HG03097 (cell line): ENCODE measurements around the gene THEM4.
"Not testable (repeated sequence)": the region's sequence is repeated elsewhere in the genome, so short reads cannot be mapped to it uniquely, and the experiment has no call there.

Source experiments
- ATAC-seq: cut with Tn5 transposase; IDR thresholded peaks from one replicate; pipeline ENCODE4 v1.9.1; 2021; ENCODE audit not compliant: unreplicated experiment, low FRiP score

The THEM4 gene

DNA sequence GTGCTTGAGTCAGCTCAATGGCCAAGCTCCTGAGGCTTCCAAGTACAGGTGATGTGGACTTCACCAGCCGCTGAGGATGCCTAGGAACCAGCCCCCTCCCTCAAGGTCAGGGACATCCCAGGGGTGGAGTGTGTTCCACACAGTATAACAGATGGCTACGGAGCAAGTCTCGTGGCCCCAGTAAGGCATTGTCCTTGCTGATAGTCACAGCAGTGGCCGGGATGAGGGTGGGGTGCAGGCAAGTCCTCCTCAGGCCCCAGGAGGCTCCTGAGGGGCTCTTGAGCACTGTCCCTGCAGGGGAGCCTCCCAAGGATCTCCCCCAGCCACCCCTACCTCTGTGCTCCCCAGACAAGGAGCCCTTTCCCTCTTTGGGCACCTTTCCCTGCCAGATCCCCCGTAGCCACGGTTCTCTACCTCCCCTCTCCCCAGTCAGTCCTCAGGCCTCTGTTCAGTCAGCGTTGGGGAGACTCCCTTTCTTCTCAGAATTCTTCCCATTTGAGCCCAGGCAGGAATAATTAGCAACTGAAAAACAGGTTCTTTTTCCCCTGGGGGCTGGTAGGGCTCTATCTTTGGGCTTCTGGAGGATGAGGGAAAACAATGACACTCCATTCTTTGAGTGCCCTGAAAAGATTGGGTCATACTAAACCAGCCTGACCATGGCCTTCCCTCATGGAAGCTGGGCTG, 48.7 kb downstream of the THEM4 start:
- ATAC-seq = no peak

DNA sequence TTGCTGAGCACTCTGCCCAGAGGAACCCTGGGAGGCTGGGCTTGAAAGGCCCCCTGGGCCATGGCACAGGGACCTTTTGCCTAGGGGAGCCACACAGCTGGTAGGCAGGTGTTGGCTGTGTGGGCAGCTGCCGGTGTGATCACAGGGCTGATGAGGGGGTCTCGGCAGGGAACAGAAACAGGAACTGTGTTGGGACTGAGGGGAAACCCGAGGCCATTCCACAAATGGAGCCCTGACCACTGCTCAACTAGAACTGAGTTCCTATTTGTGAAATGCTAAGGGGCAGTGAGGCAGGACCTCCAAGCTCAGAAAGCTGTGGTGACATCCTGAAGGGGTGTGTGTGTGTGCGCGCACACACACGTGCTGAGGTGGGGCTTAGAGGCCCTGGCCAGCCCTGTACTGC, 49.4 kb downstream of the THEM4 start:
- no peak for ATAC-seq

DNA sequence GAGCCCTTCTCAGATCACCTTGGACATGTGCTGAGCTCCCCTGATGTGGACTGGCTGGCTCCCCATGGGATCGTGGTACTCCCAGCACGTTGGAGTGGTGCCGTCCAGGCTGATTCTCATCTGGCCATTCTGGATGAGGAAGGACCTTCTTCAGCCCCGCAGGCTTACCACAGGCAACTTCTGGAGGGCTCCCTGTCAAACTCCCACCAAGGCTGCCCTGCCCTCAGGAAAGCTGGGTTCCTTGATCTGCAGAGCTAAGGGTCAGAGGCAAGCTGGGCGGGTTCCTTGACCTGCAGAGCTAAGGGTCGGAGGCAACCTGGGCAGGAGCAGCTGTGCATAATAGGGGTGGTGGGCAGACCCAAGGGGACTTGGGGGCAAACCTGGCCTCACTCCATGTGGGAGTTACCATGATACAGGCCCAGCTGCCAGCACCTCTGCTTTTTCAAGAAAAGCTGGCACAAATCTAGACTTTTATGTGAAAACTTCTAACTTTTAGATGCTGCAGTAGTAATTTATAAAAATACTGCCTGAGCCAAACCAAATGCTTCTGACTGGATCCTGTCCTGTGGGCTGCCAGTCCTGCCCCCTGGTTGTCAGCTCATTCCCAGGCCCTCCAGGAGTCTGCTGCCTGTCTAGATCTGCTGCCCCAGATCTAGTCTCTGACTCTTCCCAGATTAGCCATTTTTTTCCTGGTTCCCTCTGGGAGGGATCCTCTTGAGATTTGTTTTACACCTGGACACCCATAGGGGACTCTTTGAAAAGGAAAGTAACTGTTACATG, 50.2 kb downstream of the THEM4 start:
- no peak for ATAC-seq

DNA sequence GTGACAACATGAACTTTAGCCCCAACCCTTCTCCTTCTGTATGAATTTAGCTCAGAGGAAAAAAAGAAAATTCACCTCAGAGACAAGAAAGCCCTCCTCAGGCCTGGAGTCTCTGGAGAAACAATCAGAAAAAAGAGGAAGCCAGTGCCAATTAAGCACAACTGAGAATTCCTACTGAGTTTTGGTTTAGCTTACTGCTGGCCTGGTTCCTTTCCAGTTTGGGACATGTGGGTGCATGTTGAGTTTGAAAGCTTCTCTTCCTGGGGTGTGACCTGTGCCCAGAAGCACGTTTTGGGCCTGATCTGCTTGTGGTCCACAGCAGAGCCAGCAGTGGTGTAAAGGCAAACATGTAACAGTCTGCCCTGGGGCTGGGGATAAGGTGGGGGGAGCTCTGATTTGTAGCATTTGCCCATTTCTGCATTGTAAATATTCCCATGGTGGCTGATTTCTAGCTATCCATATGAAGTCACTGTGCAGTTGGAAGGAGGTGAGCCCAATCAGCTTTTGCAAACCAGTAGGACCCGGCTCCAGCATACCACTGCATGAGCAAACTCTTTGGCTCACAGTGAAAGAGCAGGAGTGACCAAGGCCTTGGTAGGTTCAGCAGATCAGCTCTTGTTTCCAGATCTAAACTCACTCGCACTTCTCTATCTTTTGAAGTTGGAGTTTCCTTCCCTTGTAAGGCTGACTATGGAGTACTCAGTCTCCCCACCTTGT, 51.1 kb downstream of the THEM4 start:
- ATAC-seq = no peak

DNA sequence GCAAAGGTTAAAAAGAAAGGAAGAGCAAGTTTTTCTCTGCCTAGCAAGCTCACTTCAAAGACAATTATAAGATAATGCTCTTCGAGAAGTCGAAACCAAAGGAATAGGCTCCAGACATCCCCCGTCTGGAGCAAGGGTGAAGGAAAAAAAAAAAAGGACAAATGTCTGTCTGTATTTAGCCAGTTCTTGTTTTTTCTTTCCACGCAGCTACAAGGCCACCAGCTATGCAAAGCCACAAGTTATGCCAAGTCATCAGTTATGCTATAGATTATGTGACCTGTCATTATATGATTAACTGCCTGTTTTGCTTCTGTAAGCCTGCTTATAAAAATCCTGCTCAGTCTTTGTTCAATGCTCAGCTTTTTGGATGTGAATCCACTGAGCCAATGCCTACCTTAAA, 53.4 kb downstream of the THEM4 start:
- no peak for ATAC-seq

DNA sequence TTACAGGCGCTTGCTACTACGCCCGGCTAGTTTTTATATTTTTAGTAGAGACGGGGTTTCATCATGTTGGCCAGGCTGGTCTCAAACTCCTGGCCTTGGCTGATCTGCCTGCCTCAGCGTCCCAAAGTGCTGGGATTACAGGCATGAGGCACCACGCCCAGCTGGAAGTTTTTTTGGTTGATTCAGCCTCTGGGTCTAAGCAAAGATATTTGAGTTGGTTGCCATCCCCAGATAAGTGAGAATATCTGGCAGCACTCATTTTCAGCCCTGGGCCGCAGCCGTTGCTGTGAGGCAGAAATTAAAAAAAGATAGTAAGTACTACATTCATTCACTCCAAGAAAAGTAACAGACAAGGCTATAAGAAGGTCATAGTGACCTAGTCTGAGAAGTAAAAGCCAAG, 53.8 kb downstream of the THEM4 start:
- ATAC-seq = not testable (repeated sequence)

DNA sequence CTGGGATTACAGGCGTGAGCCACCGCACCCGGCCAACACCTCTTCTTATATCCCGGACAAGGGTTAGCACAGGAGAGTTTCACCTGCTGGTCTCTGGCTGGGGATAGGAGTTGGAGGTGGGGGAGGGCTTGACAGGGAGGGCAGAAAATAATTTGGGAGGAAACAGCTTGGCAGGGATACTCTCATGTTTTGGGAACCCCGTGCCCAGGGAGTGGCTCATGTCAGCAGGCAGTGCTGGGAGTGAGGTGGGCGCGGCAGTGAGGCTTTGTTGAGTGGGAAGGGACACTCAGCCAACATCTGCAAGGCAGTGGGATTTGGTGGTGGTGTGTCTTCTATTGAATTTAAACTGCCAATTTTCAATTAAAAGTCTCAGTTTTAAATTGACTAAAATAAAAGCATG, 54.7 kb downstream of the THEM4 start:
- ATAC-seq = no peak

DNA sequence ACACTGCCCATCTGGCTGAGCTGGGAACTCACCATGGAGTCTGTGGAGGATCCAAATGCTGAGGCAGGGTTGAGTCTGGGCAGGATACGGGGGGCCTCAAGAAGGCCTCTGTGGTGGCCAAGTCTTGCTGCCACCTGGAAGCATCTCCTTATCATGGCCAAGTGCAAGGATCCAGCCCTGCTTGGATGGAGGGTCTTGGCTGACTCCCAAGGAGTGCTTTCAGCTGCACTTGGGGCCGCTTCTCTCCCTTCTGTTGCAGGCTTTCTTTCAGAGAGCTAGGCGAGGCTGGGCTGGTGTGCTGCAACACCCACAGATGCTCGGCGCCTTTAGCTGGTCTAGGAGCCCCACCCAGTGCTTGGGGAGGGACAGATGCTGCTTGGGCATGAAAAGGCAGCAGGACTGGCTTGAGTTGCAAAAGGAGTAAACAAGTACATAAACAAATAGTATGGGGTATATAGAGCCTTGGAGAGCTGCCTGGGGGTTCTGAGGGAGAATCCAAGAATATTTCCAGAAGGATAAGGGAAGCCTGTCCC, 55.8 kb downstream of the THEM4 start, which contains the start of gene THEM5:
Gene THEM5, minus strand, starts transcription at position 302 of the 533 bp plus-strand sequence. Its CDS starts 147 bp downstream, at position 155.
- no peak for ATAC-seq

DNA sequence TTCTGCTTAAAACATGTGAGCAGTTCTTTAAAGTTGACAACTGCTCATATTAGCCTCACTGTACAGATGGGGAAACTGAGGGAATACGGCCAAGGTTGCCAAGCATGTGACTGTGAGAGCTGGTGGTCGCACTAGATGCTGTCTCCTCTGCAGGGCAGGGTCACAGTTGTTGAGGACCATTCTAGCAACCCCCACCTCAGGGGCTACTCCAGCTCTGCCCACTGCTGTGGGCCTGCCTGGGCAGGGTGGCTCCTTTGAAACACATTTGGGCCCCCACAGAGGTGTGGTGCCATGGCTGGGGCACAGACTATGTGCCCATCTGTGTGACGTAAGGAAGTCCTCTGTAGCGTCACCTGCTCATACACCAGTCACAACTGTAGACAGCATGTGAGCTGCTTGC, 56.6 kb downstream of the THEM4 start:
- ATAC-seq = no peak

DNA sequence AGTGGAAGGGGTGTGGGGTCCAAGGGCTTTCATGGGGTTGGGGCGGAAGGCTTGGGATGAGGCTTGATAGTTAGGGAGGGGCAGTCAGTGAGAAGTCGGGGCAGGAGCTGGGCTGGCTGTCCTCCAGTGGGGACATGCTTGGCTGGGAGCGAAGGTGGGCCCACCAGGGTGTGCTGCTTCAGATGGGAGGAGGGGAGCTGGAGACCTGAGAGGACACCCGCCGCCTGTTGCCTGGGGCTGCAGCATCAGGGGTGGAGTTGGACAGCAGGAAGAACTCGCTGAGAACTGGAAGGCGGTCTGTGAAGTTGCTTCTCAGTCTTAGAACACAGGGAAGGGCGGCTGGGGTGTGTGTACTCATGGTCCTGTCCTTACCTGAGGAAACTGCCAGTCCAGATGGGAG, 57.4 kb downstream of the THEM4 start:
- ATAC-seq = no peak

DNA sequence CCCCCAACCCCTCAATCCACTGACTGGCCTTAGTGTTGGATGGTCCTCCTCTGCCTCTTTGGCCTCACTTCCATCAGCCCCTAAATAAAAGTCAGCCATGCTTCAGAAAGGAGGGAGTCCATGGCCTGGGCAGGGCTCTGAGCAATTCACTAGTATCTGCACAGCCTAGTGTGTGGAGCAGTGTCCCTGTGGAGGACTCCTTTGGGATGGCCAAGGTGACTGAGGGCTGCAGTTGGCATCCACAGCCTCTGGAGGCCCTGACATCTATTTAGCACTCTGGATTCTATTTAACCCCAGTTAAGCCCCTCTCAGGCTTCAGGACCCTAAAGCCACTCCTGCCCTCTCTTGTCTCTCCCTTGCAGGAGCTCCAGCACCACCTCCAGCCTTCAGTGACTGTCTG, 59.4 kb downstream of the THEM4 start:
- no peak for ATAC-seq

DNA sequence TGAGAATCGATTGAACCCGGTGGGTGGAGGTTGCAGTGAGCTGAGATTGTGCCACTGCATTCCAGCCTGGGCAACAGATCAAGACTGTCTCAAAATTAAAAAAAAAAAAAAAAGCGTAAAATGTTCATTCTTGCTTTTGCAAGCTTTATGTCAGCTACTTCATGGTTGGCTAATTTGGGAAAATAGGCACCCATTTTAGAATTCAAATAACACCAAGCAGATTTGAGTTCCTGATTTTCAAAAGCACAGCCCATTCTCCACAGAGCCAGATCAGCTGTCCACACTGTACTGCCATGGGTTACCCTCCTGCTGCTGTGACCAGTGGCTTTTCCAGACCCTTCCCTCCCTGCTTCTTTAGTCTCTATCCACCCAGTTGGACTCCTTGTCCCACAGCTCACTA, 60.2 kb downstream of the THEM4 start:
- ATAC-seq = no peak

DNA sequence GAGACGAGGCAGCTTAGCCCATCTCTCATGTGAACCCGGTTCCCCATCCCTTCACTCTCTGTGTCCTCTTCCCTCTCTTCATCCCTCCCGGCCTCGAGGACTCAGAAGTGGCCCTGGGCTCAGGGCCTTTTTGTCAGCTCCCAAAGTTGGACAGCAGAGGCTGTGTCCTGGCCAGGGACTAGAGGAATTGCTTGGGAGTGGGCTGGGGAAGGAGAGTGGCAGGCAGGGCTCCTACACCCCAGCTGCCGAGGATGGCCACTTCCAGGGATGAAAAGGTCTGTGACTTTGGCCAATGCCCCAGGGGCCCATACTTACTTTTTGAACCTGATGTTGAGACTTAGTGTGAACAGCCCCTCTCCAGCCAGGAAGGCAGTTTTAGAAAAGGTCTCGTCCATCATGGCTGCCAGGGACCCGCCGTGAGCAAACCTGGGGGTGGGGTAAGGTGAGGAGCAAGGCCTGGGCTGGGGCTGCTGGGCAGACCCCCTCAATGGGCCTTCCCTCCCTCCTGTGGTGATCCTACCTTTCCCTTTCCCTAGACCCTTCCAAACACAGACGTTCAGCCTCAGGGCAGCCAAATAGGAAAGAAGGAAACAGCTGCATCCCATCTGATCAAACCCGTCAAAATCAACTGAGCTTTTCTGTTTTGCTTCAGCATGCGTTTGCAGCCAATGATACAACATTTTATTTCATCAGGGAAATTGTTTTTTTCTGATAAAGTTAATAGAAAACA, 61.3 kb downstream of the THEM4 start:
- no peak for ATAC-seq

DNA sequence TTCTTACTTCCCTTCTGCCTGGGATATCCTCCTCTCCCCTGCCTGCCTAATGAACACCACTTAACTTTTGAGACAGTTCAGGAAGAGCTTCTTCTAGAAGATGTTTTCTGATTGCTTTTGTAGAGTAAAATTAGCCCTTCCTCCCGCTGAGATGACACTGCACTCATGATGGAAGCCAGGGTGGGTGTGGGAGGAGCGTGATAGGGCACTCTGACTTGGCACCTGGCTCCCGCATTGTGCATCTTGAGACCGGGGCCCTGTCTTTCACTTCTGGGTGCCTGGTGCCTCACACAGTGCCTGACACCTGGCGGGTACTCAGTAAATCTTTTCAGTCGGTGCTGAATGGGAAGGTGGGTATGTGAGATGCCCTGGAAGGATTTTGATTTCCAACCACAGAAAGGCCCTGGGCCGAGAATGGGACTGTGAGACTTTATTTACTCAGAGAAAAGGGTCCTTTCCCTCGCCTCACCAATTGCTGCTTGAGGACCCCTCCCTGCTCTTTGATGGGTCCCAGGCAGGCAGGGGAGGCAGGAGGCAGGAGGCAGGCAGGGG, 62.5 kb downstream of the THEM4 start:
- no peak for ATAC-seq

DNA sequence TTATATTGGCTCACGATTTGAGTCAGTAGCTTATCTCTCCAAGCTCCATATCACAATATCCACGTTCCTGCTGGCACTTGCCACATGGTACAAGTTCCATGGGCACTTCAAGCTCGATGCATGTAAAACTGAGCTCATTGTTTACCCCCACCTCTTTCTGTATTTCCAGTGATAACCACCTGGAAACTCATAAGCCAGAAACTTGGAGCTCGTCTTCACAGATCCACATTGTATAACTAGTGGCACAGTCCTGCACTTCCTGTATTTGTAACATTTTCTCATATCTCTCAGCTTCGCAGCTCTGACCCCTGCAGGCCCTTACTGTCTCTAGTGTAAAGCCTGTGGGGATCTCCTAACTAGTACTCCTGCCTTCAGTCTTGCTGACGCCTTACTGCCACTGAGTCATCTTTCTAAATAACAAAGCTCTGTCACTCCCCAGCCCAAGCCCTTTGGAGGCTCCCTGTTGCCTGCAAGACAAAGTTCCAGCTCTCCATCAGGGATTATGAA, 63.2 kb downstream of the THEM4 start:
- ATAC-seq = no peak

DNA sequence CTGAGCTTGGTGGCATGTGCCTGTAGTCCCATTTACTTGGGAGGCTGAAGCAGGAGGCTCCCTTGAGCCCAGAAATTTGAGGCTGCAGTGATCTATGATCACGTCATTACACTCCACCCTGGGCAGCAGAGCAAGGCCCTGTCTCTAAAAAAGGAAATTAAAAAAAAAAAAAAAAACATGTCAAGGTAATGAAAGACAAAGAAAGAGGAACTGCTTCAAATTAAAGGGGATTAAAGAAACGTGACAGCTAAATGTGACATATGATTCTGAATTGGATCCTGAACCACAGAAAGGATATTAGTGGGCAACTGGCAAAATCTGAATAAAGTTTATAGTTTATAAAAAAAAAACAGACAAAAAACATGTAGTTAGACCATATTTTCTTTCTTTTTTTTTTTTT, 65.9 kb downstream of the THEM4 start:
- no peak for ATAC-seq

DNA sequence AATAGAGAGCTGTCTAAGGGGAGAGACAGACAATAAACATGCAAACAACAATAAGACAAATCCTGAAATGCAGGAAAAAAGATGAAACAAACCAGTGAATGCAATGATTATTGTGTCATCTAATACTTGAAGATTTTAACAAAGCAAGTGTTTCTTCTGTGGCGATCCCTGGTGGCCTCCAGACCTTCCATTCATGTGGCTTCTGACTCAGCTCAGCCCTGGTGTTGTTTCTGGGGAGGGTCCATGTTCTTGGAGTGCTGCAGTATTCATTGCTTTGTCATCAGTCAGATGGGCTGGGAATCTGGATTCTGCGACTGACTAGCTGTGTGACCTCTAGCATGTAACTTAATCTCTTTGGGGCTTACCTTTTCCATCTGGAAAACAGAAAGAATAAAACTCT, 68.2 kb downstream of the THEM4 start:
- no peak for ATAC-seq

DNA sequence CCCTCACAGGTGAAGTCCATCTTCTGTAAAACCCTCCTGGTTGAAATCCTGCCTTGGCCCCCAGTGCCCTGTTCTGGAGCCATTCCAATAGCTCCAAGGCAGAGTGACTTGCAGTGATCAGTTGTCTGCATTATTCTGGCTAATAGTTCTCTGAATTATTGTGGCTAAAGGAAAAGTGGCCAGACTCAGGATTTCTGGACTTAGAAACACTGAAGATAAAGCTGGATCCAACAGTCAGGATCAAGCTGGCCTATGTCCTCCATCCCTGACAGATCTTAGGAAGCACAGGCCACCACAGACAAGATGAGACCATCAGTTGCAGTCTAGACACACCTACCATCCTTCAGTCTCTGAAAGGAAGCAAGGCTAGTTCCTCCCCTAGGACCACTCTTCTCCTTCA, 68.9 kb downstream of the THEM4 start:
- no peak for ATAC-seq

DNA sequence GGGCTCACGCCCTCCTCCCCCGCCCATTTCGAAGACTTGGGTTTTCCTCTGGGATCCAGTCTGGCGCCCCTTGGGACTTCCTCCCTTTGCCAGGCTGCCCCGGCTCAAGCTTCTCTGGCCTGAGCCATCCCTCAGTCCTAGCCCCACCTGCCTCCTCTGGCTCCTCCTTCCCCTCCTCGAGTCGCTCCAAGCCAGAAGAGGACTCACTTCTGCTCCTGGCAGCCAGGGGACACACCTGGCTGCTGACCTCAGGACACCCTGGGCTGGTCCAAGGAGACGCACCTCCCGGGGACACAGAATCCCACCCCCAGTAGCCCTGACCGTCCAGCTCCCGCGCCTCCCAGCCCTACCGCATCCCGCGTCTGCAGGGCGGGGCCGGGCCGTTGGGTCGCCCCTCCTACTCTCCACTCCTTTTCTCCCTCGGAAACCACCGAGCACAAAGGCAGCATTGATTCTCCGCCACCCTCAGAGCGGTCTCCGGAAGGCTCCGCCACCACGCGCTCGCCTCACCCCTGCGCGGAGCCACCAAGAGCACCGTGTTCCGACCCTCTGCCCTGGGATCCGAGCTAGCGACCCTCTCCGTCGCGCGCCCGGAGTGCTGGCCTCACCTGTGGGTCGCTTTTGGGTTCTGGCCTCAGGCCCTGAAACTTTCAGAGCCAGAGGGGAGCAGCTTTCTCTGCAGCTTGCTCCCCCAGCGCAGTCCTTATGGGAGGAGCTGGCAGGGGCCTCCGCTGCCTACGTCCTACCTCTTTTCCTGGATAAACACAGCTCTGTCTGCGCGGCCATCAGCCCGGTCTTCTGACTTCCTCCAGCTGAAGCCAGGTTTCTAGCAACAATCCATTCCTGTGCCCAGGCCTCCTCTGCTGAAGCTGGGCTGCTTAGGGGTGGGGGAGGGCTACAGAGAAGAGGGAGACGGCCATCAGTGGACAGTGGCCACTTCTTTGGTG, 69.6 kb downstream of the THEM4 start, which contains the start of gene C2CD4D:
Gene C2CD4D, minus strand, starts transcription at position 364 of the 947 bp plus-strand sequence. CDS start 831 bp downstream, outside the sequence.
- ATAC-seq = no peak
